K562 (cell line): ENCODE data around the gene IREB2.

Source experiments
- KDM1A ChIP-seq, 2 experiments: fragments of 450-650 bp; IDR thresholded peaks; 2 replicates each; pipeline ENCODE4 v1.6.1; 2016; ENCODE audit warnings: mild to moderate bottlenecking in 2 of 2
- POLR2A ChIP-seq: fragments of 450-650 bp; conservative IDR thresholded peaks from 2 replicates; pipeline ENCODE4 v1.6.1; 2016
- POLR2AphosphoS5 ChIP-seq: IDR thresholded peaks from 2 replicates; pipeline ENCODE4 v1.6.1; 2011; ENCODE audit warnings: mild to moderate bottlenecking, low read depth, low read length, moderate library complexity; ENCODE audit not compliant: control insufficient read depth, insufficient read depth
- RAD21 ChIP-seq, 2 experiments: fragments of 250-450 bp in 1 of 2; fragments of 450-650 bp in 1 of 2; sonication (Bioruptor Pico) in 1 of 2; formaldehyde crosslinking in 1 of 2; IDR thresholded peaks in 1 of 2; conservative IDR thresholded peaks in 1 of 2; 2 replicates each; pipeline versions ENCODE4 v1.4.0 to v1.8.0; 2020 to 2022; ENCODE audit warnings: mild to moderate bottlenecking in 2 of 2, moderate library complexity in 1 of 2
- RBM25 ChIP-seq: fragments of 200-400 bp; formaldehyde crosslinking; IDR thresholded peaks from 2 replicates; pipeline ENCODE4 v1.6.1; 2018; ENCODE audit warnings: low read length, low read depth, moderate library complexity; ENCODE audit not compliant: severe bottlenecking
- RFX5 ChIP-seq: IDR thresholded peaks from 2 replicates; pipeline ENCODE4 v1.6.1; 2011; ENCODE audit warnings: low read depth, mild to moderate bottlenecking, improper control_type of control experiment, low read length
- RNF2 ChIP-seq: sonication (generic); IDR thresholded peaks from 2 replicates; pipeline ENCODE4 v1.6.1; 2016
- SMC3 ChIP-seq: conservative IDR thresholded peaks from 2 replicates; pipeline ENCODE4 v1.6.1; 2011; ENCODE audit warnings: low read depth, low read length, improper control_type of control experiment; ENCODE audit not compliant: insufficient read depth
- XRCC4 ChIP-seq: IDR thresholded peaks from one replicate; pipeline ENCODE4 v1.6.1; 2011; ENCODE audit not compliant: insufficient read depth, insufficient read length; ENCODE audit errors: extremely low read depth
- ZBTB40 ChIP-seq, 2 experiments: fragments of 450-650 bp in 1 of 2; sonication (generic) in 1 of 2; formaldehyde crosslinking in 1 of 2; IDR thresholded peaks; 2 replicates each; pipeline versions ENCODE4 v1.7.1 to v1.9.0; 2016 to 2022; ENCODE audit warnings: inconsistent platforms in 1 of 2, mild to moderate bottlenecking in 1 of 2, missing genetic modification reagents in 1 of 2
- TF ChIP-seq, protein P1 (sequence below): sonication (generic); formaldehyde crosslinking; IDR thresholded peaks from 2 replicates; pipeline ENCODE4 v1.8.0; 2022; ENCODE audit warnings: mild to moderate bottlenecking, low read depth, missing genetic modification reagents
- TF ChIP-seq, protein P2 (sequence below): fragments of 450-650 bp; formaldehyde crosslinking; IDR thresholded peaks from 2 replicates; pipeline ENCODE4 v1.4.0; 2020; ENCODE audit warnings: mild to moderate bottlenecking, moderate library complexity
- TF ChIP-seq, protein P3 (sequence below): sonication (generic); formaldehyde crosslinking; IDR thresholded peaks from 2 replicates; pipeline ENCODE4 v1.8.1; 2022; ENCODE audit warnings: missing genetic modification reagents

- no peak for TF ChIP-seq RAD21 (CRISPR knock-in tag; conservative IDR thresholded peaks at IDR 0.05 in 1 of 2, IDR thresholded peaks at IDR 0.05 in 1 of 2)
- TF ChIP-seq POLR2AphosphoS5: no peak
- TF ChIP-seq, protein P1, sequence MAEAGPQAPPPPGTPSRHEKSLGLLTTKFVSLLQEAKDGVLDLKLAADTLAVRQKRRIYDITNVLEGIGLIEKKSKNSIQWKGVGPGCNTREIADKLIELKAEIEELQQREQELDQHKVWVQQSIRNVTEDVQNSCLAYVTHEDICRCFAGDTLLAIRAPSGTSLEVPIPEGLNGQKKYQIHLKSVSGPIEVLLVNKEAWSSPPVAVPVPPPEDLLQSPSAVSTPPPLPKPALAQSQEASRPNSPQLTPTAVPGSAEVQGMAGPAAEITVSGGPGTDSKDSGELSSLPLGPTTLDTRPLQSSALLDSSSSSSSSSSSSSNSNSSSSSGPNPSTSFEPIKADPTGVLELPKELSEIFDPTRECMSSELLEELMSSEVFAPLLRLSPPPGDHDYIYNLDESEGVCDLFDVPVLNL (CRISPR knock-in tag): no peak
- TF ChIP-seq POLR2A: no peak
- no peak for TF ChIP-seq ZBTB40 (IDR thresholded peaks at IDR 0.05)
- no peak for TF ChIP-seq ZBTB40 (CRISPR knock-in tag; IDR thresholded peaks at IDR 0.05)
- no peak for TF ChIP-seq KDM1A (IDR thresholded peaks at IDR 0.05)
- TF ChIP-seq, protein P2, sequence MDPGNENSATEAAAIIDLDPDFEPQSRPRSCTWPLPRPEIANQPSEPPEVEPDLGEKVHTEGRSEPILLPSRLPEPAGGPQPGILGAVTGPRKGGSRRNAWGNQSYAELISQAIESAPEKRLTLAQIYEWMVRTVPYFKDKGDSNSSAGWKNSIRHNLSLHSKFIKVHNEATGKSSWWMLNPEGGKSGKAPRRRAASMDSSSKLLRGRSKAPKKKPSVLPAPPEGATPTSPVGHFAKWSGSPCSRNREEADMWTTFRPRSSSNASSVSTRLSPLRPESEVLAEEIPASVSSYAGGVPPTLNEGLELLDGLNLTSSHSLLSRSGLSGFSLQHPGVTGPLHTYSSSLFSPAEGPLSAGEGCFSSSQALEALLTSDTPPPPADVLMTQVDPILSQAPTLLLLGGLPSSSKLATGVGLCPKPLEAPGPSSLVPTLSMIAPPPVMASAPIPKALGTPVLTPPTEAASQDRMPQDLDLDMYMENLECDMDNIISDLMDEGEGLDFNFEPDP (CRISPR knock-in tag): no peak
- TF ChIP-seq RNF2: no peak
- no peak for TF ChIP-seq XRCC4
- TF ChIP-seq RBM25: no peak
- TF ChIP-seq RFX5: no peak
- no peak for TF ChIP-seq SMC3
- TF ChIP-seq, protein P3, sequence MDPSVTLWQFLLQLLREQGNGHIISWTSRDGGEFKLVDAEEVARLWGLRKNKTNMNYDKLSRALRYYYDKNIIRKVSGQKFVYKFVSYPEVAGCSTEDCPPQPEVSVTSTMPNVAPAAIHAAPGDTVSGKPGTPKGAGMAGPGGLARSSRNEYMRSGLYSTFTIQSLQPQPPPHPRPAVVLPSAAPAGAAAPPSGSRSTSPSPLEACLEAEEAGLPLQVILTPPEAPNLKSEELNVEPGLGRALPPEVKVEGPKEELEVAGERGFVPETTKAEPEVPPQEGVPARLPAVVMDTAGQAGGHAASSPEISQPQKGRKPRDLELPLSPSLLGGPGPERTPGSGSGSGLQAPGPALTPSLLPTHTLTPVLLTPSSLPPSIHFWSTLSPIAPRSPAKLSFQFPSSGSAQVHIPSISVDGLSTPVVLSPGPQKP (CRISPR knock-in tag): no peak
These were observed 8.5 kb downstream of the IREB2 start for GRCh38 chr15:78446551-78446950.
